Endothelial cell of umbilical vein (primary cell): ENCODE measurements around the gene CC2D1A. TPM values are rescaled to one million over a fixed set of nuclear protein-coding genes. Genes with fewer than 3 reads are reported as not detected.

Experiments used
- BruUV-seq: library from RNA; stranded (reverse); fragments of 400-500 nt; replicated peaks from 2 replicates; lab custom pipeline; 2021; lab: Mats Ljungman, UMichigan
- CTCF ChIA-PET: fragments of 300-600, 350-600 bp; sonication (Branson Sonifier 250); formaldehyde crosslinking; loops from one replicate; lab custom pipeline; 2021; ENCODE audit warnings: antibody characterized with exemption, inconsistent platforms; lab: Charles Lee
- POLR2A ChIA-PET: fragments of 300-600, 350-600 bp; sonication (Branson Sonifier 250); formaldehyde crosslinking; loops from one replicate; lab custom pipeline; 2021; ENCODE audit warnings: antibody characterized with exemption, inconsistent platforms; lab: Charles Lee
- DNase-seq: peaks from one replicate; pipeline ENCODE4 v3.0.0-alpha.2; 2011; ENCODE audit warnings: low read depth, low spot score
- FAIRE-seq: peaks from 2 replicates; lab custom pipeline; 2011; peaks lifted over from hg19 to GRCh38; lab: Jason Lieb, UNC
- H2AFZ ChIP-seq: 2 replicates; pipeline ENCODE4 v1.6.0; 2012; ENCODE audit warnings: low read depth, low read length, control low read depth, inconsistent platforms
- H3K27ac ChIP-seq: 2 replicates; pipeline ENCODE4 v1.5.1; 2011; ENCODE audit warnings: low read depth, mild to moderate bottlenecking, control low read depth, low read length, moderate library complexity; ENCODE audit not compliant: insufficient read depth
- H3K27me3 ChIP-seq, 2 experiments: 2 replicates each; pipeline versions ENCODE4 v1.6.0 to v1.6.1; 2011; ENCODE audit warnings: low read length in 2 of 2, mixed read lengths in 1 of 2; ENCODE audit not compliant: control insufficient read depth in 2 of 2, insufficient read depth in 2 of 2
- H3K36me3 ChIP-seq, 2 experiments: 2 replicates in 1 of 2; 3 replicates in 1 of 2; pipeline ENCODE4 v1.5.1; 2011; ENCODE audit warnings: low read length in 2 of 2, mild to moderate bottlenecking in 1 of 2, moderate library complexity in 1 of 2; ENCODE audit not compliant: control insufficient read depth in 2 of 2, insufficient read depth in 2 of 2; ENCODE audit errors: extremely low read depth in 1 of 2
- H3K4me1 ChIP-seq: 3 replicates; pipeline ENCODE4 v1.5.1; 2011; ENCODE audit warnings: mild to moderate bottlenecking, low read length; ENCODE audit not compliant: control insufficient read depth, insufficient read depth; ENCODE audit errors: extremely low read depth
- H3K4me2 ChIP-seq: 2 replicates; pipeline ENCODE4 v1.6.1; 2011; ENCODE audit warnings: low read length, control low read depth, mixed read lengths; ENCODE audit not compliant: insufficient read depth
- H3K4me3 ChIP-seq, 3 experiments: fragments of 200-600 bp in 1 of 3; sonication (generic), shearing (Covaris generic) in 1 of 3; replicated peaks in 1 of 3; 2 replicates each; pipeline ENCODE4 v1.5.1; 2011 to 2016; ENCODE audit warnings: control low read depth in 3 of 3, low read length in 3 of 3, mild to moderate bottlenecking in 2 of 3, inconsistent platforms in 1 of 3, low read depth in 1 of 3, moderate library complexity in 1 of 3; ENCODE audit not compliant: insufficient read depth in 1 of 3
- H3K79me2 ChIP-seq: 2 replicates; pipeline ENCODE4 v1.6.0; 2012; ENCODE audit warnings: low read length, inconsistent platforms; ENCODE audit not compliant: control insufficient read depth, insufficient read depth
- H3K9ac ChIP-seq: replicated peaks from 2 replicates; pipeline ENCODE3; 2011; ENCODE audit warnings: low read length, control low read depth; ENCODE audit not compliant: insufficient read depth; ENCODE audit errors: extremely low read depth
- H3K9me1 ChIP-seq: replicated peaks from 3 replicates; pipeline ENCODE4 v1.6.0; 2011; ENCODE audit warnings: mild to moderate bottlenecking, low read length; ENCODE audit not compliant: control insufficient read depth, insufficient read depth; ENCODE audit errors: extremely low read depth
- H3K9me3 ChIP-seq: replicated peaks from 2 replicates; pipeline ENCODE4 v1.5.1; 2012; ENCODE audit warnings: low read length, inconsistent platforms; ENCODE audit not compliant: control insufficient read depth, insufficient read depth
- H4K20me1 ChIP-seq: replicated peaks from 2 replicates; pipeline ENCODE3; 2011; ENCODE audit warnings: mild to moderate bottlenecking, low read length; ENCODE audit not compliant: control insufficient read depth, insufficient read depth; ENCODE audit errors: extremely low read depth
- EZH2 ChIP-seq: IDR thresholded peaks from 2 replicates; pipeline ENCODE4 v1.6.1; 2012; ENCODE audit warnings: borderline replicate concordance, low read depth, mild to moderate bottlenecking, moderate library complexity, low read length, inconsistent platforms; ENCODE audit not compliant: severe bottlenecking
- FOS ChIP-seq: IDR thresholded peaks from 2 replicates; pipeline ENCODE4 v1.6.1; 2011; ENCODE audit warnings: mild to moderate bottlenecking, low read length, moderate library complexity, borderline replicate concordance; ENCODE audit not compliant: insufficient read depth
- GATA2 ChIP-seq: IDR thresholded peaks from 2 replicates; pipeline ENCODE4 v1.7.0; 2011; ENCODE audit warnings: low read depth, mild to moderate bottlenecking, moderate library complexity, mixed read lengths, low read length; ENCODE audit not compliant: insufficient read length, insufficient read depth
- JUN ChIP-seq: IDR thresholded peaks from 2 replicates; pipeline ENCODE4 v1.6.1; 2011; ENCODE audit warnings: borderline replicate concordance, low read depth; ENCODE audit not compliant: insufficient read length, insufficient read depth
- MYC ChIP-seq: IDR thresholded peaks from one replicate; pipeline ENCODE4 v1.6.1; 2011; ENCODE audit warnings: mild to moderate bottlenecking, low read depth, low read length
- POLR2A ChIP-seq: IDR thresholded peaks from 2 replicates; pipeline ENCODE4 v1.6.1; 2012; ENCODE audit warnings: low read depth, mild to moderate bottlenecking, control low read depth, low read length
- POLR2AphosphoS5 ChIP-seq: IDR thresholded peaks from 2 replicates; pipeline ENCODE4 v1.6.1; 2012; ENCODE audit warnings: low read depth, mild to moderate bottlenecking, control low read depth, low read length, moderate library complexity; ENCODE audit not compliant: insufficient read depth
- dilution Hi-C: fragments of 300-500 bp; cut with MboI; formaldehyde crosslinking; loops from one replicate; pipeline ENCODE4 v1.15.0; 2019; ENCODE audit warnings: low sequenced_read_pairs; ENCODE audit not compliant: extremely low pct_ligation_motif_present
- intact Hi-C: fragments of 100-400 bp; cut with micrococcal nuclease; formaldehyde crosslinking; loops from one replicate; pipeline ENCODE4 v1.10.0; 2022
- polyA plus RNA-seq, 4 experiments: library from polyadenylated mRNA; depleted of rRNA in 3 of 4; stranded (reverse) in 3 of 4; unstranded in 1 of 4; fragments of >200 nt; gene quantifications; 2 replicates each; pipeline versions ENCODE4 v1.2.1 to v1.2.3, GENCODE V29; 2011 to 2012; ENCODE audit warnings: missing spikeins in 1 of 4
- total RNA-seq: library from RNA; stranded (reverse); gene quantifications from 2 replicates; pipeline ENCODE4 v1.2.3, GENCODE V29; 2021
- TF ChIP-seq, protein P1 (sequence below): IDR thresholded peaks from 2 replicates; pipeline ENCODE4 v1.6.1; 2011; ENCODE audit not compliant: insufficient read depth, insufficient read length
- TF ChIP-seq, protein P2 (sequence below), 2 donors: IDR thresholded peaks; 1 replicate in 1 of 2; 2 replicates in 1 of 2; pipeline ENCODE4 v1.5.1; 2011; ENCODE audit warnings: low read length in 2 of 2, mild to moderate bottlenecking in 2 of 2, moderate library complexity in 2 of 2, control low read depth in 1 of 2, inconsistent platforms in 1 of 2, low read depth in 1 of 2; ENCODE audit not compliant: insufficient read depth in 1 of 2; ENCODE audit errors: extremely low read depth in 1 of 2

Gene CC2D1A
- total and polyA plus RNA-seq, 2 donors (not counting 3 experiments of a cell fraction or from before 2014, with no cell fraction given): 13.6 to 33.7 TPM

DNA sequence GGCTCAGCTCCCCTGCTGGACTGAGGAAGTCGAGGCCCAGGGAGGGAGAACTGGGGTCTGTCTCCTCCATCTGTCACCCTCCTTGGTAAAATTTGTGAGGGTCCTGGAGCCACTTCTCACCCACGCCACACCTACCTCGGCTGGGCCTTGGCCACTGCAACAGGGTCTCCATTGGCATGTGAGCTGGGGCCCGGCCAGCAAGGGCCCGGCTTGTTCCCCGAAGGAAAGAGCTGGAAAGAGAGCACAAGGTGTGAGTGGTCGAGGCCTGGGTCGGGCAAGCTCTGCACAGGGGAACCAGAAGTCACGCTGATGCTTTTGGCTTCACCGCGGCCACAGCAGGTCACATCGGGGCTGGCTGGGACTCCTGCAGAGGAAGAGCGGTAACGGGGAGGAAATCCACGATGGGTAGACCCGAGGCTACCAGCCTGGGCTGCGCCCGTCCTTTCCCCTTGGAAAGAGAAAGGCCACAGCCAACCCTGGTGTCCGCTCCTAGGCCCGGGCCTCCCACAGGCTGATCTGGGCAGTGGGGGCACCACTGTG lies 20.1 kb upstream of the CC2D1A start:
- TF ChIP-seq JUN (no peak), FOS (no peak), POLR2A (no peak), EZH2 (no peak), POLR2AphosphoS5 (no peak), GATA2 (no peak), MYC (no peak)
- TF ChIP-seq, protein P1, sequence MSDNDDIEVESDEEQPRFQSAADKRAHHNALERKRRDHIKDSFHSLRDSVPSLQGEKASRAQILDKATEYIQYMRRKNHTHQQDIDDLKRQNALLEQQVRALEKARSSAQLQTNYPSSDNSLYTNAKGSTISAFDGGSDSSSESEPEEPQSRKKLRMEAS: no peak
- TF ChIP-seq, protein P2, sequence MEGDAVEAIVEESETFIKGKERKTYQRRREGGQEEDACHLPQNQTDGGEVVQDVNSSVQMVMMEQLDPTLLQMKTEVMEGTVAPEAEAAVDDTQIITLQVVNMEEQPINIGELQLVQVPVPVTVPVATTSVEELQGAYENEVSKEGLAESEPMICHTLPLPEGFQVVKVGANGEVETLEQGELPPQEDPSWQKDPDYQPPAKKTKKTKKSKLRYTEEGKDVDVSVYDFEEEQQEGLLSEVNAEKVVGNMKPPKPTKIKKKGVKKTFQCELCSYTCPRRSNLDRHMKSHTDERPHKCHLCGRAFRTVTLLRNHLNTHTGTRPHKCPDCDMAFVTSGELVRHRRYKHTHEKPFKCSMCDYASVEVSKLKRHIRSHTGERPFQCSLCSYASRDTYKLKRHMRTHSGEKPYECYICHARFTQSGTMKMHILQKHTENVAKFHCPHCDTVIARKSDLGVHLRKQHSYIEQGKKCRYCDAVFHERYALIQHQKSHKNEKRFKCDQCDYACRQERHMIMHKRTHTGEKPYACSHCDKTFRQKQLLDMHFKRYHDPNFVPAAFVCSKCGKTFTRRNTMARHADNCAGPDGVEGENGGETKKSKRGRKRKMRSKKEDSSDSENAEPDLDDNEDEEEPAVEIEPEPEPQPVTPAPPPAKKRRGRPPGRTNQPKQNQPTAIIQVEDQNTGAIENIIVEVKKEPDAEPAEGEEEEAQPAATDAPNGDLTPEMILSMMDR (IDR thresholded peaks at IDR 0.05; ENCODE audit: extremely low read depth in 1 of 2, insufficient read depth in 1 of 2, low read depth in 1 of 2, low read length in 2 of 2): no peak
- H3K4me1 ChIP-seq: no peaks in the 10 kb centered on the region
- no peak overlapping the region for H3K9ac ChIP-seq
- no peak for DNase-seq
- no peaks in the 10 kb centered on the region for H3K27me3 ChIP-seq
- no peaks in the 10 kb centered on the region for H3K79me2 ChIP-seq
- H3K4me2 ChIP-seq: no peak overlapping the region
- intact Hi-C loops (no loop called here), dilution Hi-C loops (no loop called here)
- no peaks in the 10 kb centered on the region for H3K9me3 ChIP-seq
- no TSS peak for BruUV-seq
- H2AFZ ChIP-seq: no peak overlapping the region
- no peaks in the 10 kb centered on the region for H4K20me1 ChIP-seq
- no peak overlapping the region for H3K4me3 ChIP-seq
- POLR2A ChIA-PET: no interaction called here
- no peaks in the 10 kb centered on the region for H3K36me3 ChIP-seq
- no peak for FAIRE-seq
- no peaks in the 10 kb centered on the region for H3K9me1 ChIP-seq
- CTCF ChIA-PET: interaction anchor here (0.7 to 1.7 kb wide), 8 partner anchors 11 to 250 kb away, joined by 3 to 5 read pairs (median 4); partner anchors contain the start of gene ASF1B
- no peak overlapping the region for H3K27ac ChIP-seq
